RWPE1 (cell line): ENCODE data around the gene OR2B3.

Experiments
- CTCF ChIA-PET: fragments of 350-600 bp; sonication (Branson Sonifier 250); formaldehyde crosslinking; extraction: SDS; loops from one replicate; lab custom pipeline; 2021; lab: Yijun Ruan, JAX
- POLR2A ChIA-PET: fragments of 400-600 bp; formaldehyde crosslinking; extraction: SDS; loops from one replicate; lab custom pipeline; 2020; ENCODE audit warnings: antibody characterized with exemption; ENCODE audit not compliant: low non-redundant PET; lab: Yijun Ruan, JAX
- DNase-seq: peaks from one replicate; pipeline ENCODE4 v3.0.0; 2012; ENCODE audit warnings: low spot score
- H3K27ac ChIP-seq: fragments of 450-650 bp; 2 replicates; pipeline ENCODE4 v1.5.1; 2017
- TF ChIP-seq, protein P1 (sequence below): fragments of 450-650 bp; conservative IDR thresholded peaks from 2 replicates; pipeline ENCODE4 v1.5.1; 2017; ENCODE audit warnings: low read depth, mild to moderate bottlenecking

Gene OR2B3

DNA sequence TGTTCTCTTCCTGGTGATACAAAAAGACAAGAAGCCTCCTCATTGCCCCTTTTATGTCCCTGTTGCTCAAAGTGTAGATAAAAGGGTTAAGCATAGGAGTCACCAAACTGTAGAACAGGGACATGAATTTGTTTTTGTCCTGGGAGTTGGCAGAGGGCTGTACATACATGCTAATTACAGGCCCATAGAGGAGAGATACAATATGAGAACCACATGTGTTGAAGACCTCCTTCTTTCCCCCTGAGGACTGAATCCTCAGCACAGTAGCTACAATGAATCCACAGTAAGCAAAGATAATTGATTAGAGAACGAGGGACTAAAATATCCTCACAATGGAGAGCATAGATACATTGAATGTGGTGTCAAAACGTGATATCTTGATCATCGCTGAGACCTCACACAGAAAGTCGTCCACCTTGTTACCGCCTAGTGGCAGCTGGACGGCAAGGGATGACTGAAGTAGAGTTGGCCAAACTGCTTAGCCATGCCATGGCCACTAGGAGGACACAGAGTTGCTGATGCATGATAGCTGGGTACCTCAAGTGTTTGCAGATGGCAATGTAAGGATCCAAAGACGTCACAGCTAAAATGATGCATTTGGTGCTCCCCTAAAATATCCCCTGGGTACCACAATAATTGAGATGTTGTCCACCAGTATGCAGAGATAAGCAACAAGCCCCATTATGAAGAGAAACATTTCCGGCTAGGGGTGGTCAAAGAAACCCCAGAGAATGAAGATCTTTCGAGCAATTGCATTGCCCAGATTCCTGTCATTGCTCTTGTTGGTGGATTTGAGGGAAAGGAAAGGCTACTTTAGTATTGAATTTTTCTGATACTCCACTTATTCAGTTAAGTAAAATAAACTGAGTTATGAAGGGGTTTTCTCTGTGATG lies 15.0 kb downstream of the OR2B3 start:
- no peak overlapping the region for H3K27ac ChIP-seq
- DNase-seq, result peak; percentile 44
- CTCF ChIA-PET, result interaction anchor here (0.6 to 1.5 kb wide), 3 partner anchors 17 to 406 kb away, joined by 4 to 5 read pairs (median 4); no protein-coding TSS in a partner anchor
- POLR2A ChIA-PET, result no interaction called here
- TF ChIP-seq, protein P1, sequence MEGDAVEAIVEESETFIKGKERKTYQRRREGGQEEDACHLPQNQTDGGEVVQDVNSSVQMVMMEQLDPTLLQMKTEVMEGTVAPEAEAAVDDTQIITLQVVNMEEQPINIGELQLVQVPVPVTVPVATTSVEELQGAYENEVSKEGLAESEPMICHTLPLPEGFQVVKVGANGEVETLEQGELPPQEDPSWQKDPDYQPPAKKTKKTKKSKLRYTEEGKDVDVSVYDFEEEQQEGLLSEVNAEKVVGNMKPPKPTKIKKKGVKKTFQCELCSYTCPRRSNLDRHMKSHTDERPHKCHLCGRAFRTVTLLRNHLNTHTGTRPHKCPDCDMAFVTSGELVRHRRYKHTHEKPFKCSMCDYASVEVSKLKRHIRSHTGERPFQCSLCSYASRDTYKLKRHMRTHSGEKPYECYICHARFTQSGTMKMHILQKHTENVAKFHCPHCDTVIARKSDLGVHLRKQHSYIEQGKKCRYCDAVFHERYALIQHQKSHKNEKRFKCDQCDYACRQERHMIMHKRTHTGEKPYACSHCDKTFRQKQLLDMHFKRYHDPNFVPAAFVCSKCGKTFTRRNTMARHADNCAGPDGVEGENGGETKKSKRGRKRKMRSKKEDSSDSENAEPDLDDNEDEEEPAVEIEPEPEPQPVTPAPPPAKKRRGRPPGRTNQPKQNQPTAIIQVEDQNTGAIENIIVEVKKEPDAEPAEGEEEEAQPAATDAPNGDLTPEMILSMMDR, result peak; percentile 24

DNA sequence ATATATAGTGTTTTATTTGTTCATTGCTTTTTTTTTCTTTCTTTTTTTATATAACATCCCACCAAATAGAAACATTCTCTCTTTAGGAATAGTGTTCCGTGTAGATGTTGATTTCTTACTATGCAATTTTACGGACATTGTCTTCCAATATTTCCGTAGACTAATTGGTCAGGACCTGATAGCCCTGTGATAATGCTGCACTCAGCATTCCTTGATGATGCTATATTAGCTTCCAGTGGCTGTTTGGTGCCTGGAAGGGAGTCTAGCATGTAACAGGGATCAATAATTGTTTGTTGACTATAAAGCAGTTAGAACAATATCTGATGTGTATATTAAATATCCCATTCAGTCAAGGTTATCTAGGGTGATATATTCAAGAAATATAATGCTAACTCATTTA lies 35.4 kb downstream of the OR2B3 start:
- no peak for DNase-seq
- ChIA-PET POLR2A (no interaction called here), CTCF (no interaction called here)
- TF ChIP-seq, protein P1, result no peak
- no peak overlapping the region for H3K27ac ChIP-seq

DNA sequence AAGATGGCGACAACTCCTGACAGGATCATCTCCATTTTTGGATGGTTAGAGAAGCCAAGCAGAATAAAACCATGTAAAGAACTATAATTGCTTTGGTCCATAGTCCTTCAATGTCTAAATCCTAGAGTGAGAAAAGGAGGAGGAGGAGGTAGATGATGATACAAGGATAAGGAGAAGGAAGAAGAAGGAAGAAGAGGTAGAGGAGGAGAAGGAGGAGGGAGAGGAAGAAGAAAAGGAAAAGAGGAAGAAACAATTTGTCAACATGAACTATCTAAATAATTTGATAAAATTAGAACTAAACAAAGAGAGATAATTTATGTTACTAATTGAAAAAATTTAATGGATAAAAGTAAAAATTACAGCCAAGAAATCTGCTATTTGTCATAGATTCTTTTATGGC lies 42.0 kb downstream of the OR2B3 start, which contains the start of gene OR2W1:
Gene OR2W1, minus strand, starts transcription at position 101 of the 400 bp plus-strand sequence. Its CDS starts 0 bp downstream, at position 101.
- ChIA-PET CTCF (no interaction called here), POLR2A (no interaction called here)
- TF ChIP-seq, protein P1, result no peak
- no peak within 1 kb of the TSS for H3K27ac ChIP-seq
- no peak for DNase-seq
